Transverse colon (tissue), 4 donors: Measurements from ENCODE around the gene EDAR. TPM values are rescaled to one million over a fixed set of nuclear protein-coding genes. Genes with fewer than 3 reads are reported as not detected.
A peak's percentile ranks its signal among the peaks of the same experiment; 100 is the strongest.

Source experiments
- DNase-seq: peaks from one replicate; pipeline ENCODE4 v3.0.0-alpha.2; 2019
- H3K27ac ChIP-seq, 4 donors: fragments of 200-600 bp; sonication (generic); 2 replicates each; pipeline ENCODE4 v1.5.1; 2016 to 2018; ENCODE audit warnings: inconsistent platforms in 4 of 4
- H3K27me3 ChIP-seq: fragments of 200-600 bp; sonication (generic); 2 replicates; pipeline ENCODE4 v1.5.1; 2017; ENCODE audit warnings: inconsistent platforms
- H3K36me3 ChIP-seq, 4 donors: fragments of 200-600 bp; sonication (generic); 2 replicates each; pipeline ENCODE4 v1.5.1; 2017 to 2019; ENCODE audit warnings: inconsistent platforms in 4 of 4
- H3K4me1 ChIP-seq, 4 donors: fragments of 200-600 bp; sonication (generic); 2 replicates each; pipeline ENCODE4 v1.5.1; 2017 to 2020; ENCODE audit warnings: inconsistent platforms in 4 of 4
- H3K4me3 ChIP-seq, 4 donors: fragments of 200-600 bp; sonication (generic); 1 replicate in 1 of 4; 2 replicates in 3 of 4; pipeline versions ENCODE4 v1.5.1 to v1.6.1; 2017 to 2019; ENCODE audit warnings: inconsistent platforms in 4 of 4
- H3K9me3 ChIP-seq, 2 donors: fragments of 200-600 bp; sonication (generic); 2 replicates each; pipeline ENCODE4 v1.5.1; 2017 to 2019; ENCODE audit warnings: inconsistent platforms in 2 of 2
- CTCF ChIP-seq, 5 experiments: fragments of 200-600 bp in 3 of 5; fragments of 450-650 bp in 2 of 5; sonication (generic) in 3 of 5; IDR thresholded peaks; 1 replicate in 2 of 5; 2 replicates in 3 of 5; pipeline ENCODE4 v1.5.1; 2016 to 2017; ENCODE audit warnings: antibody characterized with exemption in 5 of 5, inconsistent platforms in 3 of 5, mild to moderate bottlenecking in 2 of 5, moderate library complexity in 1 of 5
- EP300 ChIP-seq: sonication (generic); formaldehyde crosslinking; IDR thresholded peaks from one replicate; pipeline ENCODE4 v1.6.1; 2017; ENCODE audit warnings: antibody characterized with exemption, low read depth
- POLR2A ChIP-seq: fragments of 450-650 bp; IDR thresholded peaks from one replicate; pipeline ENCODE4 v1.6.1; 2016; ENCODE audit warnings: antibody characterized with exemption, mild to moderate bottlenecking, moderate library complexity
- POLR2AphosphoS5 ChIP-seq, 3 donors: sonication (generic); formaldehyde crosslinking; IDR thresholded peaks; one replicate each; pipeline ENCODE4 v1.6.1; 2016; ENCODE audit warnings: antibody characterized with exemption in 3 of 3
- WGBS, 2 donors: methylation state at CpG; one replicate each; pipeline ENCODE4 v1.1.5; 2018; ENCODE audit warnings: low coverage in 1 of 2; 5-methylcytosine and 5-hydroxymethylcytosine counted together
- in situ Hi-C, 4 donors: fragments of 200-750 bp; cut with MboI; loops; one replicate each; pipeline versions ENCODE4 v1.15.0 to v1.15.1; 2017; ENCODE audit warnings: low sequenced_read_pairs in 3 of 4, low pct_ligation_motif_present in 1 of 4, low pct_unique_long_range_greater_than_20kb in 1 of 4
- intact Hi-C: fragments of 100-400 bp; cut with DNase I; formaldehyde crosslinking; loops from one replicate; pipeline ENCODE4 v1.15.1; 2023; ENCODE audit warnings: low total_unique reads
- total RNA-seq, 4 donors: library from RNA; depleted of rRNA; stranded (reverse); fragments of >200 nt; gene quantifications; one replicate each; pipeline ENCODE4 v1.1.0, GENCODE V29; 2016

Gene EDAR
- total RNA-seq, 4 donors from 2014 or later = 0.14 to 0.64 TPM; not detected in 2

- Histone ChIP-seq H3K27ac (peak overlapping the region; percentile 34 to 53 (median 39)), H3K27me3 (no peaks in the 10 kb centered on the region), H3K4me3 (no peak overlapping the region), H3K36me3 (no peaks in the 10 kb centered on the region), H3K9me3 (no peaks in the 10 kb centered on the region), H3K4me1 (peaks cover 6 to 23% (median 9%) of the 10 kb centered on the region in 4 donors)
- WGBS, 2 donors = 30 to 57% methylated on average over 4 to 11 of the region's 11 CpGs
- intact Hi-C loops = no loop called here
- DNase-seq = peak; percentile 66
- no peak for TF ChIP-seq POLR2AphosphoS5 (IDR thresholded peaks at IDR 0.05)
- no peak for TF ChIP-seq POLR2A
- in situ Hi-C loops = no loop called here
Measured at GRCh38 chr2:108933691-108934117, 55.3 kb downstream of the EDAR start.

- in situ Hi-C loops = no loop called here
- no peaks in the 10 kb centered on the region for H3K9me3 ChIP-seq
Measured at GRCh38 chr2:108932736-108933332, 56.2 kb downstream of the EDAR start.

GRCh38 chr2:108931372-108931771 is 57.6 kb downstream of the EDAR start:
- WGBS, 2 donors = 88 to 89% methylated on average over 1 of the region's 1 CpG
- intact Hi-C loops = no loop called here
- Histone ChIP-seq H3K36me3 (no peaks in the 10 kb centered on the region), H3K4me1 (peaks cover 6 to 23% (median 9%) of the 10 kb centered on the region in 4 donors), H3K27ac (no peak overlapping the region), H3K4me3 (no peak overlapping the region), H3K9me3 (no peaks in the 10 kb centered on the region), H3K27me3 (no peaks in the 10 kb centered on the region)
- no peak for TF ChIP-seq POLR2A
- TF ChIP-seq EP300 = no peak
- TF ChIP-seq POLR2AphosphoS5 (IDR thresholded peaks at IDR 0.05) = no peak
- TF ChIP-seq CTCF (IDR thresholded peaks at IDR 0.05) = no peak
- in situ Hi-C loops = no loop called here
- no peak for DNase-seq

More at GRCh38 chr2:108932736-108933332, 56.2 kb downstream of the EDAR start:
- DNase-seq = no peak
- H3K36me3 ChIP-seq = no peaks in the 10 kb centered on the region
- no peak for TF ChIP-seq CTCF (IDR thresholded peaks at IDR 0.05)
- TF ChIP-seq POLR2AphosphoS5 (IDR thresholded peaks at IDR 0.05) = no peak
- no peak for TF ChIP-seq EP300
- no peak for TF ChIP-seq POLR2A
- intact Hi-C loops = no loop called here
- peak overlapping the region in 1 of 4 donors; percentile 53 for H3K27ac ChIP-seq
- peaks cover 6 to 23% (median 9%) of the 10 kb centered on the region in 4 donors for H3K4me1 ChIP-seq
- no peaks in the 10 kb centered on the region for H3K27me3 ChIP-seq
- WGBS, 2 donors = 56 to 68% methylated on average over 4 to 10 of the region's 10 CpGs
- H3K4me3 ChIP-seq = no peak overlapping the region

- H3K9me3 ChIP-seq = no peaks in the 10 kb centered on the region
- no peak overlapping the region for H3K4me3 ChIP-seq
- no peak for TF ChIP-seq CTCF (IDR thresholded peaks at IDR 0.05)
- TF ChIP-seq POLR2A = no peak
- TF ChIP-seq POLR2AphosphoS5 (IDR thresholded peaks at IDR 0.05) = no peak
- TF ChIP-seq EP300 = no peak
- no peak overlapping the region for H3K27ac ChIP-seq
- intact Hi-C loops (no loop called here), in situ Hi-C loops (no loop called here)
- 83% methylated on average over 13 of the region's 17 CpGs; no CpG with 5 or more reads in 1 of the 2 donors for WGBS, 2 donors
- no peaks in the 10 kb centered on the region for H3K27me3 ChIP-seq
- DNase-seq = no peak
- no peaks in the 10 kb centered on the region for H3K36me3 ChIP-seq
- H3K4me1 ChIP-seq = peaks cover 6 to 20% (median 9%) of the 10 kb centered on the region in 4 donors
Measured at GRCh38 chr2:108929807-108930425, 59.1 kb downstream of the EDAR start.
